Measurements from ENCODE around the gene SNED1.

Gene SNED1

GRCh38 chr2:240960309-240960970 is 38.0 kb upstream of the SNED1 start:
- no peak for DNase-seq

- no peak for DNase-seq
Measured at GRCh38 chr2:240960971-240961876, 37.2 kb upstream of the SNED1 start.

GRCh38 chr2:240961910-240962299 is 36.5 kb upstream of the SNED1 start:
- DNase-seq = no peak

- DNase-seq = no peak
Measured at GRCh38 chr2:240962300-240963064, 35.9 kb upstream of the SNED1 start.

GRCh38 chr2:240963065-240963867 is 35.2 kb upstream of the SNED1 start:
- no peak for DNase-seq

GRCh38 chr2:240963868-240964703 is 34.3 kb upstream of the SNED1 start:
- DNase-seq = no peak

- DNase-seq = no peak
Measured at GRCh38 chr2:240964704-240965295, 33.6 kb upstream of the SNED1 start.

- DNase-seq = no peak
Measured at GRCh38 chr2:240965296-240965904, 33.0 kb upstream of the SNED1 start.

- DNase-seq = no peak
Measured at GRCh38 chr2:240965905-240966456, 32.4 kb upstream of the SNED1 start.

GRCh38 chr2:240966457-240966905 is 31.9 kb upstream of the SNED1 start:
- no peak for DNase-seq

GRCh38 chr2:240966906-240967680 is 31.3 kb upstream of the SNED1 start:
- DNase-seq = no peak

GRCh38 chr2:240967681-240968621 is 30.5 kb upstream of the SNED1 start:
- DNase-seq = no peak

- no peak for DNase-seq
Measured at GRCh38 chr2:240968731-240969624, 29.4 kb upstream of the SNED1 start.

GRCh38 chr2:240970104-240970503 is 28.3 kb upstream of the SNED1 start:
- no peak for DNase-seq

- no peak for DNase-seq
Measured at GRCh38 chr2:240970816-240971215, 27.6 kb upstream of the SNED1 start.

- no peak for DNase-seq
Measured at GRCh38 chr2:240972201-240972600, 26.2 kb upstream of the SNED1 start.
